Thyroid gland (tissue), 4 donors: ENCODE results near the gene SNRNP27.

Experiments used
- CTCF ChIP-seq, 6 experiments: fragments of 200-600 bp in 3 of 6; fragments of 450-650 bp in 3 of 6; sonication (generic) in 3 of 6; IDR thresholded peaks; one replicate each; pipeline ENCODE4 v1.5.1; 2016 to 2019; ENCODE audit warnings: antibody characterized with exemption in 6 of 6, mild to moderate bottlenecking in 2 of 6, inconsistent platforms in 1 of 6, moderate library complexity in 1 of 6
- POLR2A ChIP-seq, 2 donors: fragments of 450-650 bp; IDR thresholded peaks; one replicate each; pipeline ENCODE4 v1.6.1; 2017; ENCODE audit warnings: antibody characterized with exemption in 2 of 2, mild to moderate bottlenecking in 2 of 2, moderate library complexity in 1 of 2

GRCh38 chr2:69943000-69943842, 49.5 kb downstream of the SNRNP27 start:
- no peak for TF ChIP-seq CTCF (IDR thresholded peaks at IDR 0.05)
- no peak for TF ChIP-seq POLR2A (IDR thresholded peaks at IDR 0.05)
